Measurements from ENCODE around the gene LANCL2. TPM values are rescaled to one million over a fixed set of nuclear protein-coding genes. Genes with fewer than 3 reads are reported as not detected.
A peak's percentile ranks its signal among the peaks of the same experiment; 100 is the strongest.

LANCL2 gene
- total RNA-seq, 1 donor from 2014 or later: 7.1 TPM

DNA sequence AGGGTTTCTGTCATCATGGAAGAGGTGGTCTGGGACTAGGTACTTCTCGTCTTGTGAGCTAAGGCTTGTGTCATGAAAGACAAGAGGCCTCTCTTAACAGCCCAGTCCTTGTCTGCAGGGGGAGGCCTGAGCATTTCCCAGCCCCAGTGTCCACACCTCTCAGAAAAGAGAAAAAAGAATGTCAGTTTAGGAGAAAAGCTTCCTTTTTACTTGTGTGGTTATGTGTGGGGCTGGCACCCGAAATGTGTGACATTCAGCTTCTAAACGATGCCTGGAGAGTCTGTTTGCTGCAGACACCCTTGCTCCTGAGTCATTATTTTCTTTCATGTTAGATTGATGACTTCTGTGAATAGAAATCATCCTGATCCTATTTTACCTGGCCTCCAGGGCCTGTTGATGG, 67.4 kb downstream of the LANCL2 start:
- Mint-ChIP-seq H3K27ac (no peak overlapping the region), H3K27me3 (ENCODE audit: insufficient read depth, low read depth) (no peaks in the 10 kb centered on the region), H3K9me3 (no peaks in the 10 kb centered on the region), H3K36me3 (peaks cover 2% of the 10 kb centered on the region), H3K4me3 (no peak overlapping the region), H3K4me1 (peaks cover 2% of the 10 kb centered on the region)
- no peak overlapping the region for H3K4me2 ChIP-seq
- no peaks in the 10 kb centered on the region for H4K20me1 ChIP-seq (ENCODE audit: low read depth)
- H3K4me1 ChIP-seq: no peaks in the 10 kb centered on the region
- no peak overlapping the region for H3K27ac ChIP-seq
- H3K9me3 ChIP-seq (ENCODE audit: low read depth): no peaks in the 10 kb centered on the region
- no peak for DNase-seq (ENCODE audit: low spot score)
- TF ChIP-seq, protein P1, sequence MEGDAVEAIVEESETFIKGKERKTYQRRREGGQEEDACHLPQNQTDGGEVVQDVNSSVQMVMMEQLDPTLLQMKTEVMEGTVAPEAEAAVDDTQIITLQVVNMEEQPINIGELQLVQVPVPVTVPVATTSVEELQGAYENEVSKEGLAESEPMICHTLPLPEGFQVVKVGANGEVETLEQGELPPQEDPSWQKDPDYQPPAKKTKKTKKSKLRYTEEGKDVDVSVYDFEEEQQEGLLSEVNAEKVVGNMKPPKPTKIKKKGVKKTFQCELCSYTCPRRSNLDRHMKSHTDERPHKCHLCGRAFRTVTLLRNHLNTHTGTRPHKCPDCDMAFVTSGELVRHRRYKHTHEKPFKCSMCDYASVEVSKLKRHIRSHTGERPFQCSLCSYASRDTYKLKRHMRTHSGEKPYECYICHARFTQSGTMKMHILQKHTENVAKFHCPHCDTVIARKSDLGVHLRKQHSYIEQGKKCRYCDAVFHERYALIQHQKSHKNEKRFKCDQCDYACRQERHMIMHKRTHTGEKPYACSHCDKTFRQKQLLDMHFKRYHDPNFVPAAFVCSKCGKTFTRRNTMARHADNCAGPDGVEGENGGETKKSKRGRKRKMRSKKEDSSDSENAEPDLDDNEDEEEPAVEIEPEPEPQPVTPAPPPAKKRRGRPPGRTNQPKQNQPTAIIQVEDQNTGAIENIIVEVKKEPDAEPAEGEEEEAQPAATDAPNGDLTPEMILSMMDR (IDR thresholded peaks at IDR 0.05): no peak
- TF ChIP-seq EZH2phosphoT487 (IDR thresholded peaks at IDR 0.05) (no peak), EZH2 (IDR thresholded peaks at IDR 0.05) (no peak)
- no peak overlapping the region for H3K9ac ChIP-seq
- H3K36me3 ChIP-seq: no peaks in the 10 kb centered on the region
- H3K4me3 ChIP-seq: no peak overlapping the region
- no peaks in the 10 kb centered on the region for H3F3A ChIP-seq (ENCODE audit: low read depth)
- H3K27me3 ChIP-seq: no peaks in the 10 kb centered on the region
- H2AFZ ChIP-seq (replicated peaks): no peak overlapping the region
- H3K79me2 ChIP-seq (ENCODE audit: low read depth): no peaks in the 10 kb centered on the region

- no peaks in the 10 kb centered on the region for H3F3A ChIP-seq (ENCODE audit: low read depth)
- H3K4me2 ChIP-seq: no peak overlapping the region
- no peak overlapping the region for H3K9ac ChIP-seq
- DNase-seq (ENCODE audit: low spot score): peak; percentile 57
- no peaks in the 10 kb centered on the region for H3K27me3 ChIP-seq
- H3K4me1 ChIP-seq: no peaks in the 10 kb centered on the region
- no peaks in the 10 kb centered on the region for H4K20me1 ChIP-seq (ENCODE audit: low read depth)
- H3K36me3 ChIP-seq: no peaks in the 10 kb centered on the region
- Mint-ChIP-seq H3K4me1 (peaks cover under 1% of the 10 kb centered on the region), H3K9me3 (no peaks in the 10 kb centered on the region), H3K4me3 (no peak overlapping the region), H3K27ac (no peak overlapping the region), H3K36me3 (peaks cover 2% of the 10 kb centered on the region), H3K27me3 (ENCODE audit: insufficient read depth, low read depth) (no peaks in the 10 kb centered on the region)
- no peaks in the 10 kb centered on the region for H3K9me3 ChIP-seq (ENCODE audit: low read depth)
- no peak overlapping the region for H2AFZ ChIP-seq (replicated peaks)
- no peaks in the 10 kb centered on the region for H3K79me2 ChIP-seq (ENCODE audit: low read depth)
- no peak overlapping the region for H3K27ac ChIP-seq
- no peak for TF ChIP-seq EZH2 (IDR thresholded peaks at IDR 0.05)
- TF ChIP-seq EZH2phosphoT487 (IDR thresholded peaks at IDR 0.05): no peak
- TF ChIP-seq, protein P1 (IDR thresholded peaks at IDR 0.05): peak; percentile 62
- no peak overlapping the region for H3K4me3 ChIP-seq
Measured at GRCh38 chr7:55432939-55433784, 68.0 kb downstream of the LANCL2 start.

DNA sequence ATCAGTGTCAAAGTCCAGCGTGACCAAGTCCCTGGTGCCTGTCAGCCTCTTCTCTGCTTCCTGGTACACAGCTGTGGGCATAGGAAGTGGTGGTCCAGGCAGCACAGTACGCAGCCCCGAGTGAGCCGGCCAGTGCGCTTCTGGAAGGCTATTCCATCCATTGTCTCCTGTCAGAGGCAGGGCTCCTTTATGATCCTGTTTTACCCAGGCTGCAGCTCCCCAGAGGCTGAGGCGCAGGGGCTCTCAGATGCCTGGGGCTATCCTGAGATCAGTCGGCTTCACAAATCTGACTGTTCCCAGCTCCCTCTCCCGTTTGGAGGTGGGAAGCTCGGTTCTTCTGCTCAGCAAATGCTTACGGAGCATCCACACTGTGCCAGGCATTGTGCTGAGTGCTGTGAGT, 70.3 kb downstream of the LANCL2 start:
- Histone ChIP-seq H2AFZ (replicated peaks) (no peak overlapping the region), H3K4me1 (peaks cover 2% of the 10 kb centered on the region), H3K4me3 (no peak overlapping the region), H3F3A (ENCODE audit: low read depth) (no peaks in the 10 kb centered on the region), H3K36me3 (no peaks in the 10 kb centered on the region), H4K20me1 (ENCODE audit: low read depth) (no peaks in the 10 kb centered on the region), H3K27me3 (no peaks in the 10 kb centered on the region), H3K9ac (no peak overlapping the region), H3K79me2 (ENCODE audit: low read depth) (no peaks in the 10 kb centered on the region), H3K27ac (no peak overlapping the region), H3K4me2 (no peak overlapping the region), H3K9me3 (ENCODE audit: low read depth) (no peaks in the 10 kb centered on the region)
- H3K36me3 Mint-ChIP-seq: no peaks in the 10 kb centered on the region
- H3K4me1 Mint-ChIP-seq: peaks cover 15% of the 10 kb centered on the region
- no peak for DNase-seq (ENCODE audit: low spot score)
- no peaks in the 10 kb centered on the region for H3K9me3 Mint-ChIP-seq
- TF ChIP-seq, protein P1 (IDR thresholded peaks at IDR 0.05): no peak
- TF ChIP-seq EZH2phosphoT487 (IDR thresholded peaks at IDR 0.05) (no peak), EZH2 (IDR thresholded peaks at IDR 0.05) (no peak)
- no peak overlapping the region for H3K4me3 Mint-ChIP-seq
- no peak overlapping the region for H3K27ac Mint-ChIP-seq
- H3K27me3 Mint-ChIP-seq (ENCODE audit: insufficient read depth, low read depth): no peaks in the 10 kb centered on the region

Measured in neural progenitor cell (in vitro differentiated cells).